Measurements from ENCODE around the gene INCA1. TPM values are rescaled to one million over a fixed set of nuclear protein-coding genes. Genes with fewer than 3 reads are reported as not detected.

The INCA1 gene
- total and polyA plus RNA-seq, 2 experiments from 2014 or later = 2.7 to 4.1 TPM

- Histone ChIP-seq H3K79me2 (peaks cover 52% of the 10 kb centered on the region), H3K27me3 (no peaks in the 10 kb centered on the region), H3K9me3 (ENCODE audit: low read depth) (no peaks in the 10 kb centered on the region), H3K27ac (peak overlapping the region; percentile 100), H3K4me3 (peak overlapping the region; percentile 91), H3K9me2 (replicated peaks; ENCODE audit: insufficient read depth) (no peaks in the 10 kb centered on the region), H4K20me1 (ENCODE audit: insufficient read depth, poor library complexity, severe bottlenecking) (peaks cover 21% of the 10 kb centered on the region), H2AFZ (no peak overlapping the region), H3K4me2 (peak overlapping the region; percentile 86), H3K4me1 (ENCODE audit: insufficient read depth) (peaks cover 31% of the 10 kb centered on the region), H3K36me3 (replicated peaks; ENCODE audit: insufficient read depth, low read depth) (no peaks in the 10 kb centered on the region)
- no peak for DNase-seq (ENCODE audit: low spot score)
- WGBS (ENCODE audit: low lambda C conversion rate, missing lambda C conversion rate) = 7% methylated on average over 4 of the region's 7 CpGs
- TF ChIP-seq CTCF (IDR thresholded peaks at IDR 0.05; ENCODE audit: poor library complexity) (no peak), EZH2phosphoT487 (IDR thresholded peaks at IDR 0.05; ENCODE audit: low read depth, severe bottlenecking, unreplicated experiment) (no peak), EZH2 (IDR thresholded peaks at IDR 0.05; ENCODE audit: borderline replicate concordance) (no peak)
These were observed 50.3 kb downstream of the INCA1 start for GRCh38 chr17:4947010-4947410.

GRCh38 chr17:4946312-4946976 is 50.9 kb downstream of the INCA1 start:
- Histone ChIP-seq H3K4me1 (ENCODE audit: insufficient read depth) (peaks cover 36% of the 10 kb centered on the region), H3K27ac (peak overlapping the region; percentile 100), H2AFZ (no peak overlapping the region), H3K36me3 (replicated peaks; ENCODE audit: insufficient read depth, low read depth) (no peaks in the 10 kb centered on the region), H3K27me3 (no peaks in the 10 kb centered on the region), H3K9me3 (ENCODE audit: low read depth) (no peaks in the 10 kb centered on the region), H4K20me1 (ENCODE audit: insufficient read depth, poor library complexity, severe bottlenecking) (peaks cover 21% of the 10 kb centered on the region), H3K9me2 (replicated peaks; ENCODE audit: insufficient read depth) (no peaks in the 10 kb centered on the region), H3K4me3 (peak overlapping the region; percentile 91), H3K4me2 (peak overlapping the region; percentile 86), H3K79me2 (peaks cover 58% of the 10 kb centered on the region)
- WGBS (ENCODE audit: low lambda C conversion rate, missing lambda C conversion rate) = 63% methylated on average over 16 of the region's 16 CpGs
- no peak for DNase-seq (ENCODE audit: low spot score)
- no peak for TF ChIP-seq CTCF (IDR thresholded peaks at IDR 0.05; ENCODE audit: poor library complexity)

GRCh38 chr17:4945944-4946280 is 51.4 kb downstream of the INCA1 start:
- WGBS (ENCODE audit: low lambda C conversion rate, missing lambda C conversion rate) = 56% methylated on average over 4 of the region's 4 CpGs

More at GRCh38 chr17:4945944-4946280, 51.4 kb downstream of the INCA1 start:
- no peaks in the 10 kb centered on the region for H3K36me3 ChIP-seq (replicated peaks; ENCODE audit: insufficient read depth, low read depth)
- H3K4me3 ChIP-seq = no peak overlapping the region
- H3K4me1 ChIP-seq (ENCODE audit: insufficient read depth) = peaks cover 36% of the 10 kb centered on the region
- DNase-seq (ENCODE audit: low spot score) = no peak
- no peak for TF ChIP-seq EZH2 (IDR thresholded peaks at IDR 0.05; ENCODE audit: borderline replicate concordance)
- no peak for TF ChIP-seq EZH2phosphoT487 (IDR thresholded peaks at IDR 0.05; ENCODE audit: low read depth, severe bottlenecking, unreplicated experiment)
- no peak for TF ChIP-seq CTCF (IDR thresholded peaks at IDR 0.05; ENCODE audit: poor library complexity)
- peaks cover 63% of the 10 kb centered on the region for H3K79me2 ChIP-seq
- H3K27me3 ChIP-seq = no peaks in the 10 kb centered on the region
- no peaks in the 10 kb centered on the region for H3K9me3 ChIP-seq (ENCODE audit: low read depth)
- peak overlapping the region; percentile 86 for H3K4me2 ChIP-seq
- H2AFZ ChIP-seq = no peak overlapping the region
- no peaks in the 10 kb centered on the region for H3K9me2 ChIP-seq (replicated peaks; ENCODE audit: insufficient read depth)
- H3K27ac ChIP-seq = peak overlapping the region; percentile 100
- peaks cover 21% of the 10 kb centered on the region for H4K20me1 ChIP-seq (ENCODE audit: insufficient read depth, poor library complexity, severe bottlenecking)

Measured in hepatocyte (in vitro differentiated cells).